T-helper 9 cell (primary cell): ENCODE data around the gene LRBA.

Experiments
- DNase-seq: peaks from one replicate; pipeline ENCODE4 v3.0.0-alpha.2; 2020

The LRBA gene

DNA sequence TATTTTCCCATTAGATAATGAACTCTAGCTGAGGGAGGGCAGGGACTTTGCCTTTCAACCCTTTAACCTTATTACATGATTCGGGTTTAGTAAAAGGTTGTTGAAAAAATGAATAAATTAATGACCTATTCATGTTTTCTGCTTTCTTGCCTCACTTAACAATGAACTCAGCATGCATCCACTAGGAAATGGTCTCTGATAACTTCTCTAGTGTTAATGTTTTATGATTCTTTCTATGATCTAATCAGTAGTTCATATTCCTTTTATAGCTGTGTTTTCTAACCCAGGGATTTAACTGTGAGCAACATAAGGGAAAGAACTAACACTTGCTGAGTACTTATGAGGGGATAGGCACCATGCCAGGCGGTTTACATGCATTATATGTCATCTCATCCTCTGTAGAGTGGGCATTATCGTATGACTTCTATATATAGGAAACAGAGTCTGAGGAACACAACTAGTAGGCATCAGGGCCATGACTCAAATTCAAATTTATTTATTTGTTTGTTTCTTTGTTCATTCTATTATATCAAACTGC, 669.8 kb downstream of the LRBA start:
- no peak for DNase-seq

DNA sequence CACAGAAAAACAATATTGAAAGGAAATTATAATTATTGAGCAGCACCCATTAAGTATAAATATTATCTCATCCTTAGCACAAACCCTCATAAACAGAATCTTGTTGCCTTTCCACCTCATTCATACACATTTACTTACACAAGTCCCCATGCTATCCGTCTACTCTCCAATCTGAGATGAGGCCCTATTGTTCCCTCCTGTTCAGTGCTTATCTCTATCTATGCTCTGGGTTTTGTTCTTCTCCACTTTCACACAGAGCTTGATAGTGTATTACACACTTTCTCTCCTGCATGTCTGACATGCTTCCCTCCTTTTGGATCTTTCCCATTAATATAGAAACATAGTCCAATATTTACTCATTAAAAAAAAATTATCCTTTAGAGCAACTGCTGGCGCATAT, 671.3 kb downstream of the LRBA start:
- DNase-seq, result no peak

DNA sequence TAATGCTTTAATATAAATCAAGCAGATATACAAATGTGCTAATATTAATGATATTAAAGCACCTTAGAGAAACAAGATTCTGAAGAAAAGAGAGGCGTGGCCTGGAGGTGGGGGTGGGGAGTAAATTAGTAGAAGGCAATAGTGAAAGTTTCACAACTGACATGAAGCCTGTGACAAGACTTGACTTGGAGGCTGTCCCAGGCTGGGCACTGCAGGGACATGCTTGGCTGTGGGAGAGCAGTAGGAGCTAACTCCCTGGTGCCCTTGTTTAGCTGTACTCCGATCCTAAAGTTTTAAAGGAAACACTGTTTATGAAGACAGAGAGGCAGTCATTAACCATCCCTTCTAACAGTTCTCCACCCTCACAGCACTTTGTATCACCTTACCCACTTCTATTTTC, 672.1 kb downstream of the LRBA start:
- DNase-seq, result no peak

- no peak for DNase-seq
Measured at GRCh38 chr4:150337734-150338133, 677.4 kb downstream of the LRBA start.

GRCh38 chr4:150336676-150337412, 678.2 kb downstream of the LRBA start:
- DNase-seq, result no peak

DNA sequence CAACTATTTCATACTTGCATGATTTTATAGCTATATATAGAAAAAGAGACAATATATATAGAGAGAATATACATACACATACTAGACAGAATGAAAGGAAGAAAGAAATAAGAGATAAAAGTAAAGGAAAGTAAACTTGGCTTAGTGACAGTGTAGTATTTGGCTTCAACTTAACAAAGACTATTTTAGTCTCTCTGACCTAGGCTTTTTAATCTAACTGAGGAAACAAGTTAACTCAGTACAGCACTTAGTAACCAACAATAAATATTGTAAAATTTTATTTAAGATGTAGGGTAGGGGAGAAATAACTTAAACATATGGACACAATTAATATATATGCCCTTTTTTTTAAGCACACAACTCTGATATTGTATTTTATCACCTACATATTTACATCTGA, 682.1 kb downstream of the LRBA start:
- no peak for DNase-seq

DNA sequence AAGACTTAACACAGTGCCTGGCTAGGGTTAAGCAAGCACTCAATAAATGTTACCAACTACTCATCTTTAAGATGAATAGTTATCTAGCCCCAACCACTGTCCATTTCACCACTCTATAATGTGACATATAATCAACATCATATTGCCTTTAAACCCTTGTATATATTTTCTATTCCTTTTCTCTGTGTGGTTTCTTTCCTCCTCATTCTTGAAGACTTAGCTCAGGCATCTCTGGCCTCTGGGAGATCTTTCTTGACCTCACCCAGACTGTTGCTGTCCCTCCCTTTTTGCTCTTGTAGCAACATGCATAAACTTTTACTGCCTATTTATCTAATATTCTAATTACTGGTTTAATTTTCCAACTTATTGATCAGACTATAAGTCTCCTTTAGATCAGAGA, 683.0 kb downstream of the LRBA start:
- no peak for DNase-seq

DNA sequence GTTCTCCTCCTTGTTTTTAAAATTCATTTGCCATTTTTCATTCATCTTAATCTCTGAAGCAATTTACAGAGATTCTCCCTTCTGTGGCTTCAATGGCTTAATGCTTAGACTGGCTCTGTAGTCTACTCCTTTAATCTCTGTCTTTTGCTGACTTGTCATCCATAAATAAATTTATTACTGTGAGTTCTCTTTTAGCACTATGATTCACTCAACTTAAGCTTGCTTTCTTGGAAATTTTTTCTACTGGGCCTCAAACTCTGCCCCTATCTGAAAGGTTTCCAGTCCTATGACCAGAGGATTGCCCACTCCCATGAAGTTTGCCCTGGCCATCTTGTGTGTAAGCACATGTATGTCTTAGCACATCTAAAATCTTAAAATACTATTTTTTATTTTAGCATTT, 685.7 kb downstream of the LRBA start:
- no peak for DNase-seq

GRCh38 chr4:150328496-150328895, 686.6 kb downstream of the LRBA start:
- no peak for DNase-seq

GRCh38 chr4:150327262-150327780, 687.8 kb downstream of the LRBA start:
- no peak for DNase-seq

DNA sequence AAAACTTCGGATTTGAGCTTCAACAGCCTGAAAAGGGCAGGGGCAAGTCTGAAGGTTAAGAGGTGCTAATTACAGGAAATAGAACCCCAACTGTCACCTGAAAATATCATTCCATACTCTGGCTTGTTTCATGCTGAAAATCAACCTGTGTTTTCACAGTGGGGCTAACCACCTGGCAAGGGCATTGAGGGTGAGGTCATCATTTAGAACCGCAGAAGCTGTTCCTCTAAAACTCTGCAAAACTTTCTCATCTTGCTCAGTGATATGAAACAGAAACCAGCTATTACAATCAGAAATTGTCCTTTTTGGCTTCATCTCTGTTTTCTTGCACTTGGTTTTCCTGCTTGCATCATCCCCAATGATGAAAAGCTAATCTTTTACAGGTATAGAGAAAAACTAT, 689.2 kb downstream of the LRBA start:
- no peak for DNase-seq

DNA sequence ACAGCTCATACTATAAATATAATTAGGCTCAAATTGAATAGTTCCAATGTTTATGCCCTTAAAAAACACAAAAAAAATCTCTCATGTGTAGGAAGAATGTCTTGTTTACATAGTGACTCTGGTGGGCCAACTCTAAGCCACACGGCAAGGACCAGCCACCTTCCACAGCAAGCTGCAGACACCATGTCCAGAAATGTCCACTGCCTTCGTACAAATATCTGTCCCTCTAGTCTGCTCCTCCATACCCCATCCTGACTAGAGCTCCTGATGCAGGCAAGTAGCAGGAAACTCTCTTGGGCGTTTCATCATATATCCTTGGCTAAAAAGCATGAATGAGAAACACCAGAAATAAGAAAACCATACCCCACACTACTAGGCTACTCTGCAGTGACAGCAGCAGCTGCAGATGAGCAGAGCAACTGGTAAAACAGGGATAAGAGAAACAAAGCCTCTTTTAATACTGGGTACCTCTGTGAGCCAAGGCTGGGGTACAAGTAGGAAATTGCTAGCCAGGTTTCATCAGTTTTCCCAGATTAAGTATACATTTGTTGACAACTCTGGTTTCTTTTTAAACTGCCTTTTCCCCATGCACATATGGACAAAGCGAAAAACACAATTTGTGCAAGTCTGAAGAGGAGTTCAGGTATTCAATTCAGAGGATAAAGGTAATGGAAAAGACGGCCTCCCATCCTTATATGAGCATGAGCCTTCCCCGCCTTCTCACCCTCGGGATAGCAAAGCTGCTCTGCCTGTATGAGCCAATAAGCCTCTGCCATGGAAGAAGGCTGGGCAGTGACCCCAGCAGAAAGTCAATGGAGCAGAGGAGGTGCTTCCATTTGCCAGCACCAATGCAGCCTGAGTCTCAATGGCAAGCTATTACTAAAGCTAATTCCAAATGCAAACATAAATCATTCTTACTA, 691.4 kb downstream of the LRBA start:
- no peak for DNase-seq

- DNase-seq, result no peak
Measured at GRCh38 chr4:150322646-150323045, 692.4 kb downstream of the LRBA start.

DNA sequence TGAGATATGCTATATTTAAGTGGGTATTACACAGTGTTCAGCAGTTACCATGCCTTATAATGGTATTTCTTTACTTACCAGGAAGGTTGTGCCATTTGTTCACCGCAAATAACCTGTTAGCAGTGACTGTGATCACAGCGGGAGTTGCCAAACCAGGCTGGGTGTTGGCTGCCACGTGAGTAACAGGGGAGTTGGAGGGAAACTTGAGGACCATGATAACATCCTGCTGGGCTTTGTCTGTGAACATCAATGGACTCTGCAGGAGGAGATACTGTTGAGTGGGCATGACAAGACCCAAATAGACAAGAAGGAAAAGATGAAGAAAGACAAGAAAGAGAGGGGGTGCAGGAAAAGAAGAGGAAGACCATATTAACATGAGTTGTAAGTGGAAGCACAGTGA, 694.0 kb downstream of the LRBA start:
- DNase-seq, result no peak

DNA sequence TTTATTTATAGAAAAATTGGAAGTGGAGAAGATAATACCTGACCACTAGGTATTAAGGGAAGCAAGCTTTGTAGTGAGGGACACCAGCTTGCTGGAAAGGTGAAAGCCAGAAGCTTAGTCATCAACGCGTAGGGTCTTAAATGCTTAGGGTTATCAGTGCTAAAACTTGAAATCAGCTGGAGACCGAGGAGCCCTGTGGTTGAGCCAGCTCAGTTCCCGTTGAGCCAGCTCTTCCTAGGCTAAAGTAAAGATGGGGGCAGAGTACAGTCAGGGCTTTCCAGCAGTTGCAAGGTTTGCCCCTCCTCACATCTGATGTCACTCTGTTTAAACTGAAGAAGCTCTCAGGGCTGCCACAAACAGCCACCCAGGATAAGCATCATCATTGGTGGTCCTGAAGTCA, 696.1 kb downstream of the LRBA start:
- DNase-seq, result no peak

DNA sequence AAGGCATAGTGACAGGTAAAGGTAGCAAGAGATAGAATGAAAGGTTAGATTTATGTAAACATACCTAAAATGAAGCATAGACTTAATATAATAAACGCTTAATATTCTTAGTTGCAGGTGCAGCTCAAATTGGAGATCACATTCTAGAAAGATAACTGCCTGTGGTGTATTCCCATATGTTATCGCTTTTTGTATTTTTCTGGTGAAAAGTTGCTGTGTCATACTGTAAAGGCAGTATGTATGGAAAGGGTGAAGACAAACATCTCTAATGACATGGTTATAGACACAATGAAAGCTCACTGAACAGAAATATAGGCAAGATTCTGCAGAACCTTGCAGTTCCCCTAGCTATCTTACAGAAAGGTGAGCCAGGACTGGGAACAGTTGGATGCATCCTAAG, 696.6 kb downstream of the LRBA start:
- DNase-seq, result no peak

GRCh38 chr4:150316332-150317205, 698.5 kb downstream of the LRBA start:
- no peak for DNase-seq

DNA sequence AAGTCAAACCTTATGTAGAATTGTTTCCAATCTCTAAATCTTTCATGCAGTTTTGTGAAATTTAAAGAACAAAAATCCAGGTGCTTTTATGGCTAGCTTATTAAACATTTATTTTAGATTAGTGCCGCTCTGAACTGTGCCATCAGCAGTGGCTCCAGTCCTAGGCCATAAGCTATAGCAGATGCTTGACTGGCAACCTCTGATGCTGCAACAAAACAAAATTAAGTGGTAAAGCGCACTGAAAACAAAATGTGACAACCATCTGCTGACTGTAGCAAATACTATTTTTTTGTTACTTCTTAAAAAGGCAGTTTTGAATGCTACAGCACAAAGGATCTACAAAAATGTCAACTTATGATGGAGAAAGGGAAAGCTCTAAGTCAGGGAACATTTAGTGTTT, 699.4 kb downstream of the LRBA start:
- DNase-seq, result no peak

- DNase-seq, result no peak
Measured at GRCh38 chr4:150315175-150315574, 699.9 kb downstream of the LRBA start.

GRCh38 chr4:150314031-150314430, 701.1 kb downstream of the LRBA start:
- DNase-seq, result no peak

- DNase-seq, result no peak
Measured at GRCh38 chr4:150310159-150310895, 704.8 kb downstream of the LRBA start.
